ENCODE measurements around the gene ELF4. TPM values are rescaled to one million over a fixed set of nuclear protein-coding genes. Genes with fewer than 3 reads are reported as not detected.

The ELF4 gene
- total RNA-seq, 1 experiment from 2014 or later: 19.2 TPM

DNA sequence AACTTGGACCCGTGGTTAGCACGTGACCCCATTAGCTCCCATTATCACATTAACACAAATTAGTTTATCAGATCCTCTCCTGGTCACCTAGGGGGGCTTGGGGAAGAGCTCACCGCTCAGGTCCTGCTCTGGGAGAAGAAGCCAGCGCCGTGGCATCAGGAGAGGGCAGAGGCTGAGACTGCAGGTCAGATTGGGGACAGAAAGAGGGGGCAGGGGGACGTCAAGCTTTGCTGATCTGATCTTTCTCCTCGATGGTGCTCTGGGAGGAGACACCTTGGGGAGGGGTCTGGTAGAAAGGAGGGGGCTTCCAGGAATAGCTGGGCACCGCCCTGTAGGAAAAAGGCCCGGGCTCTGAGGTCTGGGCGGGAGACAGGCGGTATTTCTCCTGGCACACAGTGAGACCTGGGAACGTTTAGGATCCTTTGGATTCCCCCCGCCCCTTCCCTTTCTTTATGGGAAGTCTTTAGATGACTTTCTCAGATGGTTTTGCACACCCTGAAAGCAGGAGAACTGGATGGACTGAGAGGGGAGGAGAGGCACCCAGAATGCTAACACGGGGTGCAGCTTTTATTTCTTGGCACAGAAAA is 9.1 kb upstream of the ELF4 start:
- ATAC-seq (no peak), DNase-seq (ENCODE audit: low read depth, low spot score) (no peak)
- TF ChIP-seq ZFX (IDR thresholded peaks at IDR 0.05) (no peak), YY1 (IDR thresholded peaks at IDR 0.05; ENCODE audit: extremely low read depth, insufficient replicate concordance, low read depth, low read length) (no peak), JUND (IDR thresholded peaks at IDR 0.05) (no peak), SIN3A (IDR thresholded peaks at IDR 0.05; ENCODE audit: low read depth) (no peak)
- TF ChIP-seq, protein P1, sequence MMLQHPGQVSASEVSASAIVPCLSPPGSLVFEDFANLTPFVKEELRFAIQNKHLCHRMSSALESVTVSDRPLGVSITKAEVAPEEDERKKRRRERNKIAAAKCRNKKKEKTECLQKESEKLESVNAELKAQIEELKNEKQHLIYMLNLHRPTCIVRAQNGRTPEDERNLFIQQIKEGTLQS (IDR thresholded peaks at IDR 0.05): no peak
- TF ChIP-seq, protein P2, sequence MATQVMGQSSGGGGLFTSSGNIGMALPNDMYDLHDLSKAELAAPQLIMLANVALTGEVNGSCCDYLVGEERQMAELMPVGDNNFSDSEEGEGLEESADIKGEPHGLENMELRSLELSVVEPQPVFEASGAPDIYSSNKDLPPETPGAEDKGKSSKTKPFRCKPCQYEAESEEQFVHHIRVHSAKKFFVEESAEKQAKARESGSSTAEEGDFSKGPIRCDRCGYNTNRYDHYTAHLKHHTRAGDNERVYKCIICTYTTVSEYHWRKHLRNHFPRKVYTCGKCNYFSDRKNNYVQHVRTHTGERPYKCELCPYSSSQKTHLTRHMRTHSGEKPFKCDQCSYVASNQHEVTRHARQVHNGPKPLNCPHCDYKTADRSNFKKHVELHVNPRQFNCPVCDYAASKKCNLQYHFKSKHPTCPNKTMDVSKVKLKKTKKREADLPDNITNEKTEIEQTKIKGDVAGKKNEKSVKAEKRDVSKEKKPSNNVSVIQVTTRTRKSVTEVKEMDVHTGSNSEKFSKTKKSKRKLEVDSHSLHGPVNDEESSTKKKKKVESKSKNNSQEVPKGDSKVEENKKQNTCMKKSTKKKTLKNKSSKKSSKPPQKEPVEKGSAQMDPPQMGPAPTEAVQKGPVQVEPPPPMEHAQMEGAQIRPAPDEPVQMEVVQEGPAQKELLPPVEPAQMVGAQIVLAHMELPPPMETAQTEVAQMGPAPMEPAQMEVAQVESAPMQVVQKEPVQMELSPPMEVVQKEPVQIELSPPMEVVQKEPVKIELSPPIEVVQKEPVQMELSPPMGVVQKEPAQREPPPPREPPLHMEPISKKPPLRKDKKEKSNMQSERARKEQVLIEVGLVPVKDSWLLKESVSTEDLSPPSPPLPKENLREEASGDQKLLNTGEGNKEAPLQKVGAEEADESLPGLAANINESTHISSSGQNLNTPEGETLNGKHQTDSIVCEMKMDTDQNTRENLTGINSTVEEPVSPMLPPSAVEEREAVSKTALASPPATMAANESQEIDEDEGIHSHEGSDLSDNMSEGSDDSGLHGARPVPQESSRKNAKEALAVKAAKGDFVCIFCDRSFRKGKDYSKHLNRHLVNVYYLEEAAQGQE (IDR thresholded peaks at IDR 0.05; ENCODE audit: low read depth): no peak
- BruUV-seq (replicated peaks): no TSS peak
- no peaks in the 10 kb centered on the region for H3K9me3 ChIP-seq (ENCODE audit: control insufficient read depth in 1 of 2, insufficient read depth in 1 of 2, low read depth in 1 of 2, low read length in 2 of 2)
- no peaks in the 10 kb centered on the region for H3K79me2 ChIP-seq (ENCODE audit: insufficient read depth, low read length)
- no peak overlapping the region for H3K27ac ChIP-seq (ENCODE audit: low read depth, low read length)
- no peak overlapping the region for H3K9ac ChIP-seq (ENCODE audit: low read length)
- H4K20me1 ChIP-seq (ENCODE audit: insufficient read depth): no peaks in the 10 kb centered on the region
- H3K4me2 ChIP-seq (ENCODE audit: low read length): no peak overlapping the region
- ChIA-PET POLR2A (no interaction called here), RAD21 (ENCODE audit: low non-redundant PET in 1 of 2, low total read pairs in 2 of 2, uncharacterized antibody in 2 of 2, unreplicated experiment in 2 of 2) (no interaction called here), CTCF (interaction anchor here (1.4 kb wide), 1 partner anchor 40 kb away, joined by 3 read pairs; no protein-coding TSS in a partner anchor)
- H2AFZ ChIP-seq (ENCODE audit: low read depth, low read length, poor library complexity, severe bottlenecking): no peak overlapping the region
- no peaks in the 10 kb centered on the region for H3K9me2 ChIP-seq (ENCODE audit: insufficient read depth)
- intact Hi-C loops (cut with micrococcal nuclease): no loop called here
- peaks cover 27 to 57% of the 10 kb centered on the region in 2 experiments for H3K4me1 ChIP-seq (ENCODE audit: control insufficient read depth in 1 of 2, insufficient read depth in 2 of 2, low read length in 2 of 2)
- H3K4me3 ChIP-seq (replicated peaks in 1 of 2; ENCODE audit: low read depth in 1 of 2, low read length in 2 of 2): no peak overlapping the region
- no peaks in the 10 kb centered on the region for H3K36me3 ChIP-seq (ENCODE audit: control insufficient read depth in 1 of 2, insufficient read depth in 2 of 2, low read length in 2 of 2)
- no peaks in the 10 kb centered on the region for H3K27me3 ChIP-seq (ENCODE audit: insufficient read depth, low read length)
